EH (cell line): ENCODE data around the gene SGCE.
A peak's percentile ranks its signal among the peaks of the same experiment; 100 is the strongest.

Source experiments
- DNase-seq: peaks from one replicate; pipeline ENCODE4 v3.0.0-alpha.2; 2015; ENCODE audit warnings: low read depth

The SGCE gene

DNA sequence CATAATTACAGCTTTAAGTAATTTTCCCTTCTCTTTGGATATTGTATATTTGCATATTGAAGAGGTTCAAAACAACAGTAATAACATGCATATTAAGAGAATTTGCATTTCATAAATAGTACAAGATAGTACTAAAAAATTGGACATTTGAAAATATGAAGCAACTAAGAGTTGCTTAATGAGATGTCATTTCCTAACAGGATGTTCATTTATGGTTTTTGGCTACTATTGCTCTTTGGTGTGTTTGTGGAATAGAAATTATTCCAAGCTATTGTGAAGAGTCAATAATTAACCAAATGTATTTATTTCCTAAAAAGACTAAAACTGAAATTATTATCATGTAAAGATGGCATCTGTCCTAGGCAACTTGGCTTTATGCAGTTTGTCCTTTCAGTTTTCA is 4.1 kb upstream of the SGCE start:
- no peak for DNase-seq

DNA sequence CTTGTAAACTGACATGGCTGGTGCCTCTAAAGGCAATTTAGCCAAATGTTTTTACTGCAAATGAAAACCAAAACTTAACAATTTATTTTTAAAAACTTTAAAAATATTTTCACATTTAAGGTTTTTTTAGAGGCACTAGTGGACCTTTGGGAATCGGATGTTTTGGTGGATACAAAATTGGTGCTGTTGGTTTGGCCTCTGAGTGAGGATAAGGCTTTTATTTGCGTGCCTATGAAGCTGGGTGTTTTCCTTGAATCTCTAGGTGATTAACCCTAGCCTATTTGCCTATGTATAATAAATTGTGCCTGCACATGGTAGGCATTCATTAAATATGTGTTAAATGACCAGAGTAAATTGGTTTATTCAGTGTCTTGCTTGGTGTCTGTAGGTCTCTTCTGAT is 2.9 kb upstream of the SGCE start:
- DNase-seq: no peak

DNA sequence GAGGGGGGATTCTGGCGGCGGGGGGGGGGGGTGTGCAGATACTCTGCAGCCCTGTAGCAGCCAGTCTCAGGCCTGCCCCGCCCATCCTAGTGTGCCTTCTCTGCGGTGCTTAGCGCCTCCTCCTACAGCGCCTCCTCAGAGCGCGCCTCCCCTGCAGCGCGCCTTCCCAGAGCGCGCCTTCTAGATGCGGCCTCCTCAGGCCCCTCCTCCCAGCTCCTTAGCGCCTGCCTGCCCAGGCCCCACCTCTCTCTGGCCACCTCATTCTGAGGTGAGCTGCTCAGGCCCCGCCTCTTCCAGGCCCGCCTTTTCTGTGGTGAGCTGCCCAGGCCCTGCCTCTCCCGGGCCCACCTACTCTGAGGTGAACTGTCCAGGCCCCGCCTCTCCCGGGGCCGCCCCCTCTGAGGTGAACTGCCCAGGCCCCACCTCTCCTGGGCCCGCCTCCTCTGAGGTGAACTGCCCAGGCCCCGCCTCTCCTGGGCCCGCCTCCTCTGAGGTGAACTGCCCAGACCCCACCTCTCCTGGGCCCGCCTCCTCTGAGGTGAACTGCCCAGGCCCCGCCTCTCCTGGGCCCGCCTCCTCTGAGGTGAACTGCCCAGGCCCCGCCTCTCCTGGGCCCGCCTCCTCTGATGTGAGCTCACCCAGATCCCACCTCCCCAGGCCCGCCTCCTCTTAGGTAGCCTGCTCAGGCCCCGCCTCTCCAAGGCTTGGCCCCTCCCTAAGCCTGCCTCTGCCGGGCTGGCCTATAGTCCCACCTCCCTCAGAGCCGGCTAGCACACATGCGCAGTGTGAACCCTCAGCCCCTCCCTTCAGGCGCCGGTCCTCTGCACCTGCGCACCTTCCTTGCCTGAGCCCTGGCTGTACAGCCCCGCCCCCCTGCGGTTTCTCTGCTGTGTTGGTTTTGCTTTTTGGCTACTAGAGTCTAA is 2.1 kb upstream of the SGCE start:
- peak; percentile 94 for DNase-seq

DNA sequence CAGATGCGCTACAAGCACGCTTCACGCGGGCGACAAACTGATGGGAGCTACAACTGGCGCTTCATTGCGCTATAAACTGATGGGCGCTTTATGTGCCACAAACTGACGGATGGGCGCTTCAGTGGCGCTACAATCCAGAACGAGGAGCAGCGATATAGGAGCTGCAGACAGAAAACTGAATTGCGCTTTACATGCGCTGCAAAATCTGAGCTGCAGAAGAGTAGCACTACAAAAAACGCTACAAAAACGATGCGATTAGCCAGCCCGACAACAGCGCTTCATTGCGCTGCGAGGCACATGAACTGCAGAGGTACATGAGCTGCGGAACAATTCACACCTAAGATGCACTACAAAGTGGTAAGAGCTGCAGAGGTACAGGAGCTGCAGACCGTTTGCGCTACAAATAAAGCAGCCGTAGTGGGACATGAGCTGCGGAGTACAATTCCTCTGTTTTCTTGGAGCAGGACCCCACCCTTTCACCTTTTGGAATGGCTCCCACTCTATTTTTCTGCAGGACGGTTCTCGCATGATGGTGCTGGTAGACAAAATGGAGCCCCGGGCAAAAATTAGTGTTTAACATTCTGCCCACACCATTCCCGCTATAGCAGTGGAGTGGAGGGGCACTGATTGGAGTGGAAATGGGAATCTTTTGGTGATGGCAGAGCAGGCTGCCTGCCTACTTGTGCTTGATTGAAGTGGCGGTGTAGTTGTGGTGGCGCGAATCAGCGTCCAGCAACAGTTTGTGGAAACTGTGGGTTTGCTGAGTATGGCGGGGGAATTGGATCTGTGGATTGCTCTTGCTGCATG is 1.2 kb upstream of the SGCE start:
- DNase-seq: peak; percentile 57

DNA sequence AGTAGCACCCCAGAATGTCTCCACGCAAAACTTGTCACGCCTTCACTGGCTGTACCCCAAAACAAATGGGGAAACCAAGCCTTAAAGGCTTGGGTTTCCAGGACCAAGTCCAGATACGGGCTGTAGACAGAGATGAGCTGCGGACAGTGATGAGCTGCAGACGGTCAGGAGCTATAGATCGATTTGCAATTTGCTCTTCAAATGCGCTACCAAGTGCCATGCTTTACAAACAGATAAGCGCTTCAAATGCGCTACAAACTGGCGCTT is 658 bp upstream of the SGCE start:
- no peak for DNase-seq

DNA sequence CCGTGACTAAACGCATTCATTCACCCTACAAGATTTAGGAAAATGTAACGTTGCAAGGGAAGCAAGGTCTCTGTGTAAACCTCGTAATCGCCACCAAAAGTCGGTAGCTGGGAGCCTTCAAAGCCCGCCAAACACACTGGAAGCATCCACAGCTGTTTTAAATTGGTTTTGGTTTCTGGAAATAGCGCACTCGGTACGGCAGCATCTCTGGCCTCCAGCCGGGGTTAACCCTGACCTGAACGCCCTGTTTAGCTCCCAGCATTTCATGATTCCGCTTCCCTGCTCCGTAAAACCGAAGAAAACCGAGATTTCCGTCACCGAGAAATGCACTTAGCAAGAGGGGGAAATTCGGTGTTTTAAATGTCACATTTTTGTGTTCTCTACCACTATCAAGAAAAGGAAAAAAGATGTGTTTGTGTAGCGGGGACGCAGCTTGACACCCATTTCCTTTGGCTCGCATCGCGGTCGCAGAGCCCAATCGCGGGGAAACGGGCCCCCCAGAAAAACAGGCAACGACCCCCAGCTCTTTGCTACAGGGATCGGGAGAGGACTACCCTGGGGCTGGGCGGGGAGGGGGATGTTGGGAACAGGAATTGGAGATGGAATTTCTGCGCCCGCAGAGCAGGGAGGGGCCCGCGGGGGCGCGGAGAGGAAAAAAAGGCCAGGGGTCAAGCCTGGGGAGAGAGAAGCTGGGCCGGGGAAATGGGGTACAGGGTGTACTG is 646 bp downstream of the SGCE start:
- peak; percentile 70 for DNase-seq

DNA sequence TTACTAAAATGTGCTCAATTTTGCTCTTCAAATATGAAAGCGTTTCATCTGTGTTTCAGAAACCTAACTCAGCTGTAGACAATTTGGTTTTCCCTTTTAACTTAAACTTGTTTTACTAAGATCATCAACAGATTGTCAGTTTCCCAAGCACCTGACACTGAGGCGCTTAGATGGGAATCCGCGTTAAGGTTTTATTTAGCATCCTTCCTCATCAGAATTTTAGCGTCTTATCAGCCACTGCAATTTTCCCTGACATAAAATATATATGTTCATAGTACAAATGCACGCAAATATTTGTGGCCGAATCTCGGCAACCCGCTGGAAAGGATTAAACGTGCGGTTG is 1.2 kb downstream of the SGCE start:
- no peak for DNase-seq

DNA sequence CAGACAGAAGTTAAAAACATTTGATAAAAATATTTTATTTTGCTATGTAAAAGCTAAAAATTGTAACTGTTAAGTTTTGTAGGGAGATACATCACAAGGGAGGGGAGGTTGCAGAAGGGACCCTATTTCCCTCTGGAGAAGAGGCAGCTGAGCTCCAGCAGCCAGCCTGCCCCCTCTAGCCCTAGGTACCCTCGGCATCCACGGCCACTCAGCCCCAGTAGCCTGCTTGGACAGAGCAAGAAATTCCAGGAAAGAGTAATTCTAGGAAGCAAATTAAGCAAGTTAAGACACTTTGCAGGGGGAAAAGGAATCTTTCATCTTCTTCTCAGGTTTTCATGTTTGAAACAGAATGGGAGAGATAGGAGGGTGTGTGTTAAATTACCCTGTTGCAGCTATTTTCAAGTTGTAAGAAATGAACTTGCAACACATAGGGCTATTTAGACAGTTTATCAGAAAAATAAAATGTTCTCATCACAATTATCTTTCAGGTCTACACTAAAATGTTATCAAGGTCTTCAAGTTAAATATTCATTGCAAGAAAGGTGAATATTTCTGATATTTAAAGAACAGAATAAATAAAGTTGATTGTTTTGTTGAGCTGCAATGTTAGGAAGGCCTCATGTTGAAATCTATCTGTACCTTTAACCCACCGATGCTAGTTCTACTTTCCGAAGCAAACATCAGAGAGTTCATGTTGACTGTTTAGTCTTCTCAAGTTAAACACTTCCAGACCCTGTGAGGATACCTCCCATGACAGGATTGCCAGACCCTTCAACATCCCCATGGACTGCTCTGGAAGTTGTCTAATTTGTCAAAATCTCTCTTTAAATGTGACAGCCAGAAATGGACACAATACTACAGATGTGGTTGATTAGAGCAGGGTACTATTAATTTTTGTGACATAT is 5.5 kb downstream of the SGCE start:
- DNase-seq: no peak

DNA sequence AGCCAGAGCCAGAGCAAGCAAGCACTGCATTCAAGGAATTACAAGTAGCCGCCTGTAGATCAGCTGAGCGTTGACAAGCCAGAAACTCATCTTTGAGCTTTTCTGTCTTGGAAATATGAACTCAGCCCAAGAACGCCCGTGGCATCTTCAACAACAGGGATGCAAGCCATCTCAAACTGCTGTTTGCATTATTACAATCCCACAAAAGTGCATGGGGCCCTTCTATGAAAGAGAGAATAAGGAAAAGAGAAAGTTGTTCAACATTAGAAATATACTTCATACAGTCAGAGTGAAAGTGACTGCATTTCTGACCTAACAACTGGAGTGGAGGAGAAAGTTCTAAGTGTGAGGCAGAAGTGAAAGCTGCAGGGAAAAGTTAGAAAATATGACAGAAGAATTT is 6.5 kb downstream of the SGCE start:
- no peak for DNase-seq

DNA sequence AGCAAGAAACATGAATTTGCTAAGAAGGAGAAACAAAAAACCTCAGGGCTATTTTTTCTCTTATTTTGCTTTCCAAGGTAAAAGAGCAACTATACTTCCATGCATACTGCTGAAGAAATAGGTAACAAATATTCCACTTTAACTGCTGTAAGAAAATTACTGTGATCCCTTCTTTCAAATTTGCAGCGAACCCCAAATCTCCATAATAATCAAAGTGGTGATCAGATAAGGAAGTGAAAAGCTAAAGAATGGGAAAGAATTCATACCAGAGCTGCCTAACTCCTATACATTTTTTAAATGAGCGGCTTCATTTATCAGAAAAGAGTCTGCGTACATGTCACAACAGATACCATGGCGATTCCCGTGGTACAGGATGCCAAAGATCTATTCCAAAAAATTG is 7.2 kb downstream of the SGCE start:
- no peak for DNase-seq

DNA sequence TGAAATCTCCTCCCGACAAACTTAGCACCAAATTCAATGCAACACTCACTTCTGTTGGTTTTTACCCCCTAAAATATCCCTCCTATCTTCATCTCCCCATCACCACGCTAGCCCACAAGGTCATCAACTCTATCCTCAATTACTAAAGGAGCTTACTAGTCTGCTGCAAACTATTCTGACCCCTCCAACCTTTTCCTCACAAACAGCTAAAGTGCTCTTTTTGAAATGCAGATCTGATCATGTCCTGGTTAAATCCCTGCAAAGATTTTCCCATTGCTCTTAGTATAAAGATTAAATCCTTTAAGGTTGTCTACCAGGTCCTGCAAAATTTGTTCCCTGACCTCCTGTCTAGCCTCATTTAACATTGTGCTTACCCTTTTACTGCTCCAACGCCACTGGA is 8.6 kb downstream of the SGCE start:
- no peak for DNase-seq

DNA sequence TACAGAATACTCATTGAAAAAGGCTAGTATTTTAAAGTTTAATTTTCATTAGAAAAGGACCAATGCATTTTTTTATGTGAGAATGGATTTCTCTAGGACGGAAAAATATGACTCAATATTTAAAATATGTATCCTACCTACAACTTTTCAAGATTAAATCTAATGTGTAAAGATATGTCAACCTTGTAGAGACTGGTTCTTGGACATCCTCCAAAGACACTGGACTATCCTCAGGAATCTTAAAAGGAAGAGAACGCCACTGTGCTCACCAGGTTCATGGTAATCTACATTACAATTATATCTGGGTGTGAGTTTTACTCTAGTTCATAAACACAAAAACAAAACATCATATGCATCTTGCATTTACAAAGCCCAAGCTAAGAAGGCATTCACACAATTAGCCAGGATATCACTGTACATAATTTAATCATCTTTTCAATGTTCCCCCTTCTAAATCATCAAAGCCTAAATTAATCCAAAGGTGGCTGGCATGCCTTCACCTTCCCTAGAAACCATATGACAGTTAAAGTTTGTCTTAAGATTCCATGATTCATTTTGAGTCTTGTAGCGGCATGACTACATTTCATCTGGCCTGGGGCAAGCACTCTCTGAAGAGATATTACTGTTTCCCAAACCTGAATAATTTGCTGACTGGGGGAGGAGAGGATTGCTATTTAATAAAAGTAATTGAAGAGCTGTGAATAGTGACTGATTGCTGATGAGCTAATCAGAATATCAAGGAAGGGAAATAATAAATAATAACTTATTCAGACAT is 12.0 kb downstream of the SGCE start:
- DNase-seq: peak; percentile 16

DNA sequence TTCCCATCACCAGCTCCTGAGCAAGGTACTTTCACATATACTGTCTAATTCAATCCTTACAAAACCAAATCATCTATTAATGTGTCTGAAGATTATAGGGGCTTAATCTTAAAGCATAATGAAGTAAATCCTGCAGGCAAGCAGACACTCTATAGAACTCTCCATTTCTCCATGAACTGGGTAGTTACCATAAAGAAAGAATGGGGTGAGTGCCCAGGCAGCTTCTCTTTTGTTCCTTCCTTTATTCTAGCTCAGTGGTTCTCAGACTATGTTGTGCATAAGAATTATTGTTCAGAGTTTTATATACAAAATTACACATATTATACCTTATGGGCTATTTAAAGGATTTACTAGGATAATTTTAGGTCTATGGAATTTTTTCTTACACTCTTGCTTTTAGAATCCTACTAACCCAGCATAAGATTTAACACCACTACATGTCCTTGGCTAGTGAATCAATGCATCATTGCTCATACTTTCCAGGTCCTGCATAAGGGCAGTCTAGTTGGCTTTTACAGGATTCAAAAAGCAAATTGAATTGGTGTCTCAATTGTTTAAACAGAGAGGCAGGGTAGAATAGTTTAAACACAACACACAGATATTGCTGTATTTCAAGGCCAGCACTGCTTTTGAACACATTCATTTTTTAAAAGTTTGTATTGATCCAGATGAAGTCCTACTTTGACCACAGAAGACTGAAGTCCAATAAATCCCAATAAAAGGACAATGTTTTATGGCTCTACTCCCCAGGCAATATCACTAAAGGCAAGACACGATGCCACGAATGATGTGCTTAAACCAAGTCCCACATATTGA is 12.9 kb downstream of the SGCE start:
- DNase-seq: no peak

DNA sequence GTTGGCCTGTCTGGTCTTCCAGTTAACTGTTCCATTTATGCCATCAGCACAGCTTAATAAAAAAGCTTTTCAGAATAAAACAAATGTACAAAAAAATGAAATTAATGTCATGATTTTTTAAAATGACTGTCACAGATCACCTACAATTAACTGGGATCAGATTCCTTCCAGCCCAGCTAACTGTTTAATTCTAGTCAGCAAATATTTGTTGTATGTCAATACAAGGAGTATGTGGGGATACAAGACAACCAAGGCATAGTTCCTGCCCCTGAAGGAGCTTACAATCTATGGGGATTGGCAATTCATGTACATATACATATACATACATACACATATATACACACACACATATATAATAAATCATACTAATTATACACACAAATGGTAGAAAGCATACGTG is 16.5 kb downstream of the SGCE start:
- DNase-seq: no peak

DNA sequence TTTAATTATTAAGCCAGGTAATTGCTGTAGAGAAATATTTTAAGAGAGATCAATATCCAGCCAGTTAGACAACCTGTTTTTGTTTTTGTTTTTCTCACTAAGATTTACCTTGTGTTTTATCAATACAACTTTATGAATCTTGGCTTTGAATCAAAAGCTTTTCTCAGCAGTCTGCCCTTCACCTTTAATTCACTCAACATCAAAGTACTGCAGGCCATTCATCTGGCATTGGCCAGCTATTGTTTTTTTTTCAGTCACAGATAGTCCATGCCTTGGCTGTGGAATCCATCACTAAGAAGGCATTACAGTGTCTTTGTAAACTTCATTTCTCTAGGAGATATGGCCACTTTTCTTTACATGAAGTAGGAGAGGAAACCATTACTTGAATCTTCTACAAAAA is 20.2 kb downstream of the SGCE start:
- DNase-seq: no peak

DNA sequence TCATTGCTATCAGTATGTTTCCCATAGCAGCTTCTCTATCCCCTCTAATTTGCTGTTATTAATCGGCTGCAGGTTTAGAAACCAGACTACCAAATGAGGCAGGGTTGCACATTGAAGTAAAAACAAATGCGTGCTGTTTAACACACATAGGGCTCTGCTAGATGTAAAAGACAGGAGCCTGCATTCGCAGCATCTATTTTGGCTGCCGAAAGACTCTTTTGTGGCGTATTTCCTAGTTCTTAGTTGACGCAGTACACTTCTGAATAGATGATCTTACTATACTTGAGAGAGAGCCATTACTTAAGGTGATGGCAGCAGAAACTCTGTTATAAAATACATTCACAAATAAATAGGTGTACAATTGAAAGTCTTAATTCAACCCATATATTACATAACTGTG is 21.4 kb downstream of the SGCE start:
- no peak for DNase-seq

DNA sequence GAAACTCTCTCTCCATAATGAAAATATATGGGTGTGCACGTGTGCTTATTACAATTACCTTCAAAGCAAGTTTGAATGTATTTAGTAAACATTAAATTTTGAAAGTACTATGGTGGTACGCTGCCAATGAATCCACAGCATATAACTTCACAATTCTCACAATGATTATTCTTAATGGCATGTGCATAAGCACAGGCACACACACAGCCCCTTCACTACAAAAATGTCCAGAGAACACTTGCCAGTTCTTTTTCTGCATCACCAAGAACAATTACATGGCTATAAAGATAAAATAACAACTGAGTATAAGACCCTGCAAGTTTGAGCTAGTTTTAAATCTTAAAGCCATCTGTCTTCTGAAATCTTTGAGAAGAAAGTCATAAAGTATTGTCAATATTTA is 22.2 kb downstream of the SGCE start:
- peak; percentile 6 for DNase-seq

DNA sequence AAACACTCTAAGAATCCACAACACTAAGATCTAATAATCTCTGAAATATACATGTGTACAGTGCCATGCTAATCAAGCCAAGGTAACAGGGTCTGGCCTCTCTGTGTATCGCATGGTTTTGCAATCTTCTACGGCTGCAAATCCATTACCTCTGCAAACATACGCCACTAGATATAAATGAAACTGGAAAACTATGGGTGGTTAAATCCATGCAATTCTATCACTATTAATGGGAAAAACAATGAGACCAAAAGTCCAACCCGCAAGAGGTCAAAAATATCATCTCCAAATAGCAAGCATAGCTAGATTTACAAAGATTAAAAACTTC is 23.0 kb downstream of the SGCE start:
- no peak for DNase-seq

DNA sequence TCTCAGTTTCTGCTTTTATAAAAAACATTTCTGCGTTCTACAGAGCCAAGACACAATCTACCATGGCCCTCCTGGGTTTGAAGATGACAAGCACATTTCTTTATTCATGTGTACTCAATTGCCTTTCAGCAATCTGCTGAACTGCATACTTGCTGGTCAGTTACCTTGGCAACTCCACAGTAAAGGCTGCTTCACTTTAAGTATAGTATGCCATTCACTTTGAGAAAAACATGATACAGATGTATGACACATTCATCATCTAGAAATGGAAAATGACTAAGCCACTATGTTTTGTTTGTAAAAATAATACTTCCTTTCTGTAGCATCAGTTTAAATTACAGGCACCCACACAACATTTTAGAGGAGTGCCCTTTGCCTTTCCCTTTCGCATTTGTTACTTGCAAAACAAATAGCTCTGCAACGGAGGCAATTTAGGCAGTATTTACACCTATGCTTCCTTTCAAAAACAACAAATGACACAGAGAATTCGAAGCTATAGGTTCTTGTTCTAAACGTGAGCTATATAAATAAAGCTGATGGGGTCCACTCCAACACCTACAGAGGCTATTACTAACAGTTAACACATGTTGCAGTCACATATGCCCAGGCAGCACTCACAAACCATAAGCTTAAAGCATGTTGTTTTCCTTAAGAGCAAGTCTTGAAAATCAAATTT is 23.5 kb downstream of the SGCE start:
- peak; percentile 90 for DNase-seq

DNA sequence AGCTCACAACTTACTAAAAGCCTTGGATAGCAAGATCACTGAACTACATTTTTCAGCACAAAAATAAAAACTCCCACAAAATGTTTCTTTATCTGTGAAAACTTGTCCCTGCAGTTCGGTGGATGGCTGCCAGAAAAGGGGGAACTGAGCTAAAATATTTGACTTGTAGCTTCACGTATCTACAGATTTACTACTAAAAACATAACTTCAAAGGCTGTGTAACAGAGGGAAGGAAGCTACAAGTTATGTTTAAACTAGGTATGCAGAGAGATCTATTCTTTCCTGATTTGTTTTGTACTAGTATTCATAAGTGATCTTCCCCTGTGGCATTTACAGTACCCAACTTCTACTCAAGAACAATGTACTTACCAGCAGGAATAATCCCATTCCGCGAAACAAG is 25.1 kb downstream of the SGCE start:
- no peak for DNase-seq
